GM12875 (cell line): ENCODE results near the gene NPW.
"Not testable (repeated sequence)": the region's sequence is repeated elsewhere in the genome, so short reads cannot be mapped to it uniquely, and the experiment has no call there.

ENCODE experiments used
- H3K4me3 ChIP-seq: one replicate; pipeline ENCODE4 v1.5.1; 2011; ENCODE audit warnings: low read depth, low read length, control low read depth
- CTCF ChIP-seq: IDR thresholded peaks from 2 replicates; pipeline ENCODE4 v1.5.1; 2011; ENCODE audit warnings: low read depth, mild to moderate bottlenecking, control low read depth, inconsistent platforms, low read length, moderate library complexity, borderline replicate concordance; ENCODE audit not compliant: insufficient read depth

Gene NPW

GRCh38 chr16:2030036-2030435 lies 10.5 kb downstream of the NPW start:
- TF ChIP-seq CTCF: no peak
- no peak overlapping the region for H3K4me3 ChIP-seq

DNA sequence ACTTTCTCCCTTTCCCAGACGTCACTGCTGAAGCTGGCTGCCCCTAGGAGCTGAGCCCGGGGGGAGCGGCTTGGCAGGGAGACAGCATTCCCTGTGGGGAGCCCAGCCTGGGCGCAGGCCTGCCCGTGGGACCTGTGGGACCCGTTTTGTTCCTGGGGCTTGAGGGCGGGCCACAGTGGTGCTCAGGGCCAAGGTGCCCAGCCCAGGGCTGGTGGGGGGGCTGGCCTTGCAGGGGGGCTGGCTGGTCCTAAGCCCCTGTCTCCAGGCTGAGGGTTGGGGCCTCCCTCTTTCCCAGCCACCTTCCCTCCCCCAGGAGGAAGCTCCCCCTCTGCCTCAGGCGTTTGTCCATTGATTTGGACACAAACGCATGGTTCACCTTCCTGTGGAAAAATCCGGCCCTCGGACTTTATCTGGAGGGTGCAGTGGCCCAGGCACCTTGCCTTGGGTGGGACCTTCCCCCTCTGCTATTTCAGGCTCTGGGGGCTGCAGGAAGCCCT lies 11.5 kb downstream of the NPW start:
- H3K4me3 ChIP-seq: no peak overlapping the region
- TF ChIP-seq CTCF: no peak

GRCh38 chr16:2032285-2033056 lies 12.9 kb downstream of the NPW start:
- no peak overlapping the region for H3K4me3 ChIP-seq
- no peak for TF ChIP-seq CTCF

DNA sequence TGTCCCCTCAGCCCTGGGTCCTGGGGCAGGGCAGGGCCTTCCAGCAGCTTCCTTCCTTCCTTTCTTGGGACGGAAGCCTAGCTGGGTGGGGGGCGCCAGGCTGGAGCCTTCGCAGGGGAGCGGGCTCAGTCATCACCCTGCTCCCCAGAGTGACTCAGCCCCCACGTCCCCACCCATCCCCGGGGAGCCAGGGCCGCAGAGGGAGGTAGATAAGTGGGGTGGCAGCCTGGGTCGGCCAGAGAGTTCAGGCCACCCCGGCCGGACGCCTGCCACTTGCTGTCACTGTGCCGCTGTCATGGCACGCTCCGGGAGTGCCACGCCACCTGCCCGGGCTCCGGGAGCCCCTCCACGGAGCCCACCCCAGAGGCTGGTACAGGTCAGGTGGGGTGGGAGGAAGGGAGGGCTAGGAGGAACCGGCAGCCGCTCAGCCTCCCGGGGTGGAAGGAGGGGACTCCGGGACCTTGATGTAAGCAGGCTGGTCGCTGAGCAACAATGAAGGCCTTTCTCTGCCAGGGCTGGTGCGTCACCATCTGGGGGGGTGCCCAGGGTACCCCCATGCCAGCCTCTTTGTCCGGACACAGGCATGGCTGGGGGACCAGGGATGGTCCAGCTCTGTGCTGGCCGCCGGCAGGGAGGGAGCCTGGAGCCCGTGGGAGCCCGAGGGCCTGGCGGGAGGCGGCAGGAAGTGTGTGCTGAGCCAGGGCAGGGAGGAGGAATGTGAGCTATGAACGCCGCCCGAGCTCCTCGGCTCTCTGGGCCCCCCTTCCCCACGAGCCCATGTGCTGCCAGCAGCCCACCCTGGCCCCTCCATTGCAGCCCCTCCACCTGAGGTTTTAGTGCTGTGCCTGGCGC lies 13.7 kb downstream of the NPW start:
- no peak for TF ChIP-seq CTCF
- no peak overlapping the region for H3K4me3 ChIP-seq

GRCh38 chr16:2033909-2034695 lies 14.5 kb downstream of the NPW start:
- H3K4me3 ChIP-seq: not testable (repeated sequence)

GRCh38 chr16:2034696-2035430 lies 15.3 kb downstream of the NPW start:
- H3K4me3 ChIP-seq: no peak overlapping the region
- no peak for TF ChIP-seq CTCF
